GM19452 (cell line): ENCODE results near the gene SPG7.
A peak's percentile ranks its signal among the peaks of the same experiment; 100 is the strongest.

ENCODE experiments used
- ATAC-seq: cut with Tn5 transposase; IDR thresholded peaks from one replicate; pipeline ENCODE4 v1.9.1; 2021; ENCODE audit not compliant: unreplicated experiment

Gene SPG7

GRCh38 chr16:89484923-89485679, 23.1 kb upstream of the SPG7 start:
- no peak for ATAC-seq

GRCh38 chr16:89485701-89486246, 22.4 kb upstream of the SPG7 start:
- no peak for ATAC-seq

- peak; percentile 21 for ATAC-seq
Observed at GRCh38 chr16:89489040-89489897, 18.9 kb upstream of the SPG7 start.

GRCh38 chr16:89489898-89490438, 18.2 kb upstream of the SPG7 start:
- no peak for ATAC-seq

- peak; percentile 78 for ATAC-seq
Observed at GRCh38 chr16:89490439-89491237, 17.6 kb upstream of the SPG7 start, which contains the start of gene ANKRD11. Gene ANKRD11, minus strand, starts transcription at chr16:89490561. Its CDS starts 173,542 bp downstream, at chr16:89317019.

- no peak for ATAC-seq
Observed at GRCh38 chr16:89491238-89491869, 16.8 kb upstream of the SPG7 start.

- no peak for ATAC-seq
Observed at GRCh38 chr16:89491974-89492687, 16.1 kb upstream of the SPG7 start.

GRCh38 chr16:89493776-89494175, 14.4 kb upstream of the SPG7 start:
- no peak for ATAC-seq

- no peak for ATAC-seq
Observed at GRCh38 chr16:89495121-89495520, 13.1 kb upstream of the SPG7 start.

GRCh38 chr16:89498839-89499238, 9.4 kb upstream of the SPG7 start:
- ATAC-seq, result no peak

GRCh38 chr16:89499767-89500166, 8.4 kb upstream of the SPG7 start:
- ATAC-seq, result no peak

GRCh38 chr16:89502081-89502843, 5.9 kb upstream of the SPG7 start:
- ATAC-seq, result no peak

- ATAC-seq, result no peak
Observed at GRCh38 chr16:89504091-89504490, 4.1 kb upstream of the SPG7 start.

- ATAC-seq, result peak; percentile 40
Observed at GRCh38 chr16:89505204-89506112, 2.7 kb upstream of the SPG7 start.

- no peak for ATAC-seq
Observed at GRCh38 chr16:89506113-89506504, 2.1 kb upstream of the SPG7 start.

- ATAC-seq, result no peak
Observed at GRCh38 chr16:89506791-89507191, 1.4 kb upstream of the SPG7 start.

- peak; percentile 9 for ATAC-seq
Observed at GRCh38 chr16:89507214-89507833, 879 bp upstream of the SPG7 start.
